Endometrial microvascular endothelial cells (primary cell): ENCODE measurements around the gene GRIA4. TPM values are rescaled to one million over a fixed set of nuclear protein-coding genes. Genes with fewer than 3 reads are reported as not detected.

Experiments used
- in situ Hi-C: cut with HindIII; loops from 2 replicates; pipeline ENCODE4 v1.10.0; 2017; ENCODE audit warnings: low sequenced_read_pairs, low pct_unique_long_range_greater_than_20kb; ENCODE audit errors: inconsistent ontology term
- total RNA-seq: library from RNA; depleted of rRNA; stranded (reverse); fragments of >200 nt; gene quantifications from one replicate; pipeline ENCODE4 v1.2.3, GENCODE V29; 2015; ENCODE audit errors: inconsistent ontology term

GRIA4 gene
- total RNA-seq, 1 donor from 2014 or later = not detected

GRCh38 chr11:105884436-105884835 lies 274.6 kb downstream of the GRIA4 start:
- in situ Hi-C loops = no loop called here

GRCh38 chr11:105891685-105892084 lies 281.8 kb downstream of the GRIA4 start:
- in situ Hi-C loops = no loop called here

- in situ Hi-C loops = no loop called here
These were observed 287.3 kb downstream of the GRIA4 start for GRCh38 chr11:105897161-105897560.

- in situ Hi-C loops = no loop called here
These were observed 289.9 kb downstream of the GRIA4 start for GRCh38 chr11:105899772-105900171.

- in situ Hi-C loops = no loop called here
These were observed 290.7 kb downstream of the GRIA4 start for GRCh38 chr11:105900515-105901035.

- in situ Hi-C loops = no loop called here
These were observed 293.2 kb downstream of the GRIA4 start for GRCh38 chr11:105903113-105903512.

- in situ Hi-C loops = no loop called here
These were observed 296.6 kb downstream of the GRIA4 start for GRCh38 chr11:105906517-105906916.

GRCh38 chr11:105907319-105907718 lies 297.4 kb downstream of the GRIA4 start:
- in situ Hi-C loops = no loop called here

GRCh38 chr11:105910095-105910715 lies 300.3 kb downstream of the GRIA4 start:
- in situ Hi-C loops = no loop called here

GRCh38 chr11:105911454-105911853 lies 301.6 kb downstream of the GRIA4 start:
- in situ Hi-C loops = no loop called here

- in situ Hi-C loops = no loop called here
These were observed 302.8 kb downstream of the GRIA4 start for GRCh38 chr11:105912666-105913065.

GRCh38 chr11:105915021-105915420 lies 305.1 kb downstream of the GRIA4 start:
- in situ Hi-C loops = no loop called here

GRCh38 chr11:105918039-105918438 lies 308.2 kb downstream of the GRIA4 start:
- in situ Hi-C loops = no loop called here

- in situ Hi-C loops = no loop called here
These were observed 308.7 kb downstream of the GRIA4 start for GRCh38 chr11:105918600-105918999.

- in situ Hi-C loops = no loop called here
These were observed 313.4 kb downstream of the GRIA4 start for GRCh38 chr11:105923252-105923651.

- in situ Hi-C loops = no loop called here
These were observed 313.9 kb downstream of the GRIA4 start for GRCh38 chr11:105923807-105924206.

- in situ Hi-C loops = no loop called here
These were observed 319.4 kb downstream of the GRIA4 start for GRCh38 chr11:105929084-105929955.

- in situ Hi-C loops = no loop called here
These were observed 323.8 kb downstream of the GRIA4 start for GRCh38 chr11:105933695-105934094.

GRCh38 chr11:105935791-105936190 lies 325.9 kb downstream of the GRIA4 start:
- in situ Hi-C loops = no loop called here

- in situ Hi-C loops = no loop called here
These were observed 327.5 kb downstream of the GRIA4 start for GRCh38 chr11:105937331-105937730.
